HG02588 (cell line): ENCODE results near the gene MTSS2.
"Not testable (repeated sequence)": the region's sequence is repeated elsewhere in the genome, so short reads cannot be mapped to it uniquely, and the experiment has no call there.

Experiments used
- ATAC-seq: cut with Tn5 transposase; IDR thresholded peaks from one replicate; pipeline ENCODE4 v1.9.1; 2021; ENCODE audit warnings: mild to moderate bottlenecking, moderate library complexity; ENCODE audit not compliant: unreplicated experiment

Gene MTSS2

DNA sequence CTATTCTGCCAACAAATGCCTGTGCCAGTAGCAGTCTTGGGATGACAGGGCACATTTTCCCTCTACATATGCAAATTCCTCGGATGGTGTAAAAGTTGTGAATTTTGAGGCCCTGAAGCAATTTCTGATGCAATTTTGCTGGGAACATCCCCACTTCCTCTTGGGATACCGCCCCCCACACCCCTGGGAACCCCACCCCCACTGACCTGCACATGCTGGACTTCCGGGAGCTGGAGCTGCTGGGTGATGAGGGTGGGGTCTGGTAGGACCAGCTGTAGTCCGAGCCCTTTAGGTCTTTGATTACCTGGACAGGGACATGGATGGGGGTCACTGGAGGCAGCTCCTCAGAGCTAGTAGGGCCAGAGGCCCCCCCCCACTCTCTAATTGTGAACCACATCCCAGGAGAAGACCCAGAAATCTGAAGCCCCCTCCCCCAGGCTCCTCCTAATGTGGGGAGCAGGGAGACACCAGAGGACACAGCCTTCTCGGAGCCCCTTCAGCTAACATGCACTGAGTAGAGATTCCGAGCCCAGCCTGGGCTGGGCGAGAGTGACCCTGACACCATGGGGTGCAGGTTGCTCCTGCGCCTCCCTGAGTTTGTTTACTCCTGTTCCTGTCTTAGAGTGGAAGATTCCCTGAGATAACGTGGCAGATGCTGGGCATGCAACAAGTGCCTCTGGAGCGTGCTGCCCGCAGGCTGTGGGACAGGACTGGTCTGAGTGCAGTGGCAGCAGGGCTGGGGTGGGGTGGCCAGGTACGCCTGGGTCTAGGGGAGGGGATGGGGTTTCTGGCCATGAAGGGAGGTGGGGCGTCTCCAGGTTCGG, 9.0 kb downstream of the MTSS2 start:
- ATAC-seq = no peak

DNA sequence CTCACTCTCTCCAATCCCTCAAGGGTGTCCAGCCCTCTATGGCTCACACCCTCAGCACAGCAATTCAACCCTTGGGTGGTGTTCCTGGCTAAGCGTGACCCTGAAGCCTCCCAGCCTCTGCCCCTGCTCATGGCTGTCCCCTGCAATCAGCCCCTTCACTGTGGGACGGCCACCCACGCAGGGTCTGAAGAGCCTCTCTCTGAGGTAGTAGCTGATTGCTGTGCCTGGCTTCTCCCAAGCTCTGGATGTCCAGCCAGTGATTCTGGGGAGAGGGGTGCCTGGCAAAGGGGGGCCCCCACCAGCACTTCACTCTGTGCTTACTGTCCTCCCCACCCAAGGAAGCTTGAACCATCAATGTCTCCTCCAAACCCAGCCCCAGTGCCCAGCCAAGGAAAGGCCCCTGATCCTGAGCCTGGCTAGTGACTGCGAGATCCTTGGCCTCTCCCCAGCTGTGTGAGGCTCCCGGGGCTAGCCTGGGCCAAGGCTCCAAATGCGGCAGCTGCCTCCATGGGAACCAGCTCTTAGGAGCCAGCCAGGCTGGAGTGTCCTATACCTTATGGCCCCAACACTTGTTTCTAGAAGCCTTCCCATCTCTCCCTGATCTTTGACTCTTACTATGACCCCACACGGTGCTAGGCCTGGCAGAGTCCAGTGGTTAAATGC, 9.9 kb downstream of the MTSS2 start:
- ATAC-seq = no peak

DNA sequence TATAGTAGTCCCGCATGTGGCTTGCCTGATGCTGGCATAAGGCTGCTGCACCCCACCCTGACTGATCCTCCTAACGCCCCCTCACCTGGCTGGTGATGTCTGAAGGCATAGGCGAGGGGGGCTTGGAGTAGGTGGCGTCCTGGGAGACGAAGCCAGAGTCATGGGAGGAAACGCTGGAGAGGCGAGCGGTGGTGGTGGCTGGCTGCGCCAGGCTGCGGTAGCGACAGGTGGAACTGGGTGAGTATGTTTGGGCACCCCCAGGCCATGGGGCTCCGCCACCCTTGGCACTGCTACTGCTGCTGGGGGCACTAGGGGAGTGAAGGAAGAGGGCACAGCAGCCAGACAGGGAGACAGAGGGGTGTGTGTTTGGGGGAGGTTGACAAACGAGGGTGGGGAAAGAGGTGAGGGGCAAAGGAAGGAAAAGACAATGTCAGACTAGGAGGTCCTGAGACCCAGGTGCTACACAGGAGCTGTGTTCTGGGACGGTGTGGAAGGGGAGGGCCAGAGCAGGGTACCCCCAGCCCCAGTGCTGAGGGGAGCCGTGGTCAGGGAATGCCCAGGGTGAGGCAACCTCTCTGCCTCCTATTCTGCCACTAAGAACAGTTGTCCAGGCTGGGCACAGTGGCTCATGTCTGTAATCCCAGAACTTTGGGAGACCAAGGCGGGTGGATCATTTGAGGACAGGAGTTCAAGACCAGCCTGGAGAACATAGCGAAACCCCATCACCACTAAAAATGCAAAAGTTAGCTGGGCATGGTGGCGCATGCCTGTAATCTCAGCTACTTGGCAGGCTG, 11.4 kb downstream of the MTSS2 start:
- ATAC-seq = no peak

DNA sequence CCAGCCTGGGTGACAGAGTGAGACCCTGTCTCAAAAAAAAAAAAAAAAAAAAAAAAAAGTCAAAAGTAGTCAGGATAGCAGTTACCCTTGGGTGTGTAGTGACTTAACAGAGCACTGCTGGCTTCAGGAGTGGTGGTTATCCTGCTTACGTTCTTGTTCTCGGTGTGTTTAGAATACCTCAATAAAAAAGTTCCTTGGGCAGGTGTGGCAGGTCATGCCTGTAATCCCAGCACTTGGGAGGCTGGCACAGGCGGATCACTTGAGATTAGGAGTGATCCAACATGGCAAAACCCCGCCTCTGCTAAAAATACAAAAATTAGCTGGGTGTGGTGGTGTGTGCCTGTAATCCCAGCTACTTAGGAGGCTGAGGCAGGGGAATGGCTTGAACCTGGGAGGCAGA, 14.9 kb downstream of the MTSS2 start:
- not testable (repeated sequence) for ATAC-seq

DNA sequence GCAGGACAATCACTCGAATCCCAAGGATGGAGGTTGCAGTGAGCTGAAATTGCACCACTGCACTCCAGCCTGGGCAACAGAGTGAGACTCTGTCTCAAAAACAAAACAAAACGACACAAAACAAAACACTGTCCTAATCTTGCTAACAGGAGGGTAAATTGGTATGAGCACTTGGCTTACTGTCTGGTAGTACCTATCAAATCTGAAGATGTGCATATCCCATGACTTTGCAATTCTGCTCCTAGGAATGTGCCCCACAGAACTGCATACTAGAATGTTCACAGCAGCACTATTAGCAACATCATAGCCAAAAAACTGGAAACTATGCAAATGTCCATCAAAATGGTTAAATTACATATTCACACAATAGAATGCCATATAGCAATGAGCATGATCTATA, 15.7 kb downstream of the MTSS2 start:
- ATAC-seq = no peak

DNA sequence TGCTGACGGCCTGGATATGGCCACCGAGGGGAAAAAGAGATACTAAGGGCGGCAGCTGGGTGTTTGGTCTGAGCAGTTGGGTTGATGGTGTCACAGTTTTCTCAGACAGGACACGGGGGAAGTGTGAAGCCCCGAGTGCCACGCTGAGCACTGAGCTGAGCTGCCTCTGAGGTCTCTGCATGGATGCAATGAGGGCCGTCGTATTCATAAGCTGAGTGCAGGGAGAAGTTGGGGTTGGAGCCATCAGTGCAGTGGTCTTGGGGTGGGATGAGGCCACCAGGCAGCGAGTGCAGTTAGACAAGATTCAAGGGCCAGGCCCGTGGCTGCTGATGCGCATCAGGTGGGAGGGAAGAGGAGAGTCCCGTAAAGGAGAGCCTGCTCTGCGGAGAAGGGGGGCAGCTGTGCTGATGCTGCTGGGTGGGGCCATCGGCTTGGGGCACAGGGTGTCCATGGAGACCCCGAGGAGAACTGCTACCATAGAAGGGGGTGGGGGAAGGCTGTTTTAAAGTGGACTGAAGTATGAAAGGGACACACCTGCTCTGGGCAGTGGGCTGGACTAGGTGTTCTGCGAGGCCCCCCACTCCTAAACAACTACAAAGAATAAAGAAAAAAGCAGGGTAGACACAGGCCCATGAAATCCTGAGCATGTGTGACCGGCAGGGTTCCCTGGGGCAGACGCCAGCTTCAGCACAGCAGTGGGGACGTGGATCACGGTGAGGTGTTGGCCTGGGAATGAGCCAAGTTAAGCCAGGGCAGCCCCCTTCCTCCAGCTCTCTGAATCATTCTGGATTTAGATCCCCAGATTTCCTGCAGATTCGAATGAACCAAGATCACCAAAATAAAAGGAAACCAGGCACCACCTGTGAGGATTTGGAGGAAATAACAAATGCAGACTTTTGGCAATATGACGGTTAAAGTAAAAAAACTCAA, 19.8 kb downstream of the MTSS2 start:
- no peak for ATAC-seq

DNA sequence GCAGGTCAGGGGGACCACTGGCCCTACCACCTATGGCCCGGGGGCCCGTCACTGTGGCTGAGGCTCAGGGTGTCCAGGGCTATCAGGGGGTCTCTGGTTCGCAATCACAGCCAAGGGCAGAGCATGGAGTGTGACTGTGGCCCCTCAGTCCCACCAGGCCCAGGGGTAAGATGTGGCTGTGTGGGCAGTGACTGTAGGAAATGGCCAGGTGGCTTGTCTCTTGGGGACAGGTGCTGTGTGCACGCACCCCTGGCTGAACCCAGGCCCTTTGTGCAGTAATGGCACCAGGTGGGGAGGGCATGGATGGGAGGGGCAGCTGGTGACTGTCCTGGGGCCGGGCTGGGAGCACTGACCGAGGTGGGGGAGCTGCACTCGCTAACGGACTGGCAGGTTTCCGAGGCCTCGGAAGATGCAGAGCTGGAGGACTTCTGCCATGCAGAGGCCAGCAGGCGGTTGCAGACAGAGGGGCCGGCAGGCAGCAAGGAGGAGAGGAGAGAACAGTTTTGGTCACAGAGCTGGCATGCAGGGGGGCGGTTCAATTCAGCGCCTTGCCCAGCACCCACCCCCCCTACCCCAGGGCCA, 20.6 kb downstream of the MTSS2 start:
- ATAC-seq = no peak

DNA sequence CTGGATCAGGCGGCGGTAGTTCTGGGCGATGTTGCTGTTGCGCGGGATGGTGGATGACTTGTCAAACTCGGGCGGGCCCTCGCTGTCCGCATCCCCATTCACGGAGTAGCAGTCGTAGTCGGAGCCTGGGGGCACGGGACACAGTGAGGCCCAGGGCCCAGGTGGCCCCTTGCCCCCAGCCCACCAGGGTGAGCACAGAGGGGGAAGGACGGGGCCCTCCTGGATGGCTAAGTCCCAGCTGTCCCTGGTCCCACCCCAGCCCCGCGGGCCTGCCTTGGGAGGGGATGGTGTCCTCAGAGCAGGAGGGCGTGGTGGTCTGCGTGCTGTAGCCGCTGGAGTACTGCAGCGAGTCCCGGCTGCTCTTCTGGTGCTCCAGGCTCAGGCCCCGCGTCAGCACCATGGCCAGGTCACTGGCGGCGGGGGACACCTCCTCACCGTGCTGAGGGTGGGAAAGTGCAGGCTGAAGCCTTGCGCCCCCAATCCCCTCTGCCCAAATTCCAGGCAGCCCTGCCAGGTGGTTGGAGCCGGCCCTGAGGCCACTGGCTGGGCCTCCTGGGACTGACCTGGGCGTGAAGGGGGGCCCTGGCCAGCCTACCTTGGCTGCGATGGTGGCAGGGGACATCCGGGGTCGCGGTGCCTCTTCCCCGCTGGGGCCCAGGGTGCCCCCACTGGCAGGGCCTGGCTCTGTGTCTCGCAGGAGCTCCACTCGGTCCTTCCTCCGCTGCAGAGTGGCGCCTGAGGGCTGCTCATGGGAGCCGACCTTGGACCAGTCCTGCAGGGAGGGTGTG, 21.3 kb downstream of the MTSS2 start:
- no peak for ATAC-seq

DNA sequence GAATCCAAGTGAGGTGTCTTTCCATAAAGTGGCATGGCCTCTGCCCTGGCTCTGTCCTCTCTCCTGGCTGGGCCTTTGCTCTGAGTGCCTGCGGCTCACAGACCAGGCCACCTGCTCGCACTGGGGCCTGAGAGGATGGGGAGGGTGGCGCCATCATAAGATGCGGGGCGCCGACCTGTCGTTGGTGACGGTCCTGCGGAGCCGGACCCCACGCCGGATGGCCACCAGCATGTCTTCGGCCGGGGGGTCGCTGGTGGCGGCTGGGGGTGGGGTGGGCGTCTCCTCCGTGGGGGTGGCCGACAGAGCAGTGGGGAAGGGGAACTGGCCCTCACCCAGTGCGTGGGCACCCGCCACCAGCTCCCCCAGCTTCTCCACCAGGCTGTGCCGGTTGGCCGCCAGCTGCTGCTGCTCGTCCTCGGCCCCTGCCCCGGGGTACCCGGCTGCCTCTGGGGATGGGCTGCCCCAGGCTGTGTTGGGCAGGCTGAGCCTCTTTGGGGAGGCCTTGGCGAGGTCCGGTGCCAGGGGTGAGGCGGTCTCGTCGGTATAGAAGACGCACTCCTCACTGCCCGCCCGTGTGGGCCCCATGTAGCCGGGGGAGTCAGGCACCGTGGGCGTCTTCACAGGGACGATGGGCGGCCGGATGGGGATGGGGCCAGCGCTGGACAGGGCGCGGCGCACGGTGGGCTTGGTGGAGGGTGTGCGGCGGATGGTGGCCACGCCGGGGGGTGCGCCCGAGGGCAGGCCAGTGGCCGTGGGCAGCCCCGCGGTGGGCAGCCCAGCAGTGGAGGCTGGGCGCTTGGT, 22.1 kb downstream of the MTSS2 start:
- ATAC-seq = no peak

DNA sequence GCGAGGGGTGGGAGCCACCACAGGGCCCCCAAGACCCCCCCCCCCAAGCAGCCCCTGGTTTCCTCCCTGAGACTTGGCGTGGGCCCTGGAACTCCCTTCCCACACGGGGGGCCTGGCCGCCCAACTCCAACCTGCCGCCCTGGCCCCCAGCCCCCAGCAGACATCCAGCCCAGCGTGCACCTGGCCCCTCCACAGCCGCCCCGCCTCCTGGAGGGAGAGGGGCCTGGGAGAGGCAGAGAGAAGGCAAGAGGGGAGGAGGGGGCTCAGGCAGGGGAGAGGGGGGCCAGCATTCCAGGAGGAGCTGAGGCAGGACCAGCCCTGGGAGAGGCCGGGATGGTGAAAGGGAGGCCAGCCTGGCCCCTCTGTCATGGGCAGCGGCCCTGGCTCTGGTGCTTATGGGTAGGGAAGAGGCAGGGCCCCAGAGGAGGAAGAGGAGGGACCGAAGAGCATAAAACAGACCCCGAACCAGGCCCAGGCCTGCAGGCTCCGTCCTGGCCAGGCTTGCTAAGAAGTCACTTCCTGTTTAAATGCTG, 22.8 kb downstream of the MTSS2 start:
- ATAC-seq = no peak

DNA sequence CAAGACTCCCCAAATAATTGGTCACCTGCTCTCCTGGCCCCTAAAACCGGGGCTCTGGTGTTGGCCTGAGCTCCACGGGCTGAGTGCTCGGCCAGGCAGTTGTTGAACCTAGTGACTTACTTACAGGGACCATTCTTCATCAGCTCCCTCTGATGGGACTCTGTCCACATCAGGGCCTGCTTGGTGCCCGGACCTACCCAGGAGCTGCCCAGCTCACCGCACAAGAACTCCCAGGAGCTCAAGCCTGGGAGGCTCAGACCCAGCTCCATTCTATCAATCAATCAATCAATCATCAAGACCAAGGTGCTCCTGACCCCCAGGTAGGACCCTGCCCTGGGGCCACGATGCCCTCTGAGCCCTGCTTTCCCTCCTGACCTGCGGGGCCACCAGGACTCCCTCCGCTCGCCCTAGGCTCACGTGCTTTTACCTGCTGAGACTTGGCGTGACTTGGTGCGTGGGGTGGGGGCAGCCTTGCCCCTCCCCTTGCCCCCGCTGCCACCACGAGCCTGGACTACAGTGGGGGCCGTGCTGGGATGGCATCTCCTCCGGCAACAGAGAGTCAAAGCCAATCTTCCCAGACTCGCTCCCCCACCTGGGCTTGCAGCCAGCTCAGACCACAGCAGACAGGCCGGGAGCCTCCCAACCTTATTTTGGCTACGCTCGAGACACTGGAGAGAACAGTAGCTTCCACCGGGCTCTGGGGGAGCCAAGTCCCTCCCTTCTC, 23.8 kb downstream of the MTSS2 start:
- no peak for ATAC-seq

DNA sequence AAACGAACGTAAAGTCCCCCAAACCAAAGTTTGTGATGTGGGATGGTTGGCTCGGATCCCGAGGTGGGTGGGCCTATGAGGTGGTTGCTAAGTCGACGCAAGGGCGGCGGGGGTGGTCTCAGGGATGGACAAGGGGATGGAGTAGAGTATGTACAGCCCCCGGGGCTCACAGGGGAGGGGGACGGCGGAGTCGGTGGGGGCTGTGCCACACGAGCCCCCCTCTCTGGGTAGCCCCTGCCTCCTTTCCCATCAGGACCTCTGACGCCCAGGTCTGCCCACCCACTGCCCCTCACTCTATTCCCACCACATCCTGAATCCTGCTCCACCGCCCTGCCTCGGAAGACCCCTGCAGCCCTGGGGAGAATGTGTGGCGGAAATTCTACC, 24.3 kb downstream of the MTSS2 start:
- ATAC-seq = no peak

DNA sequence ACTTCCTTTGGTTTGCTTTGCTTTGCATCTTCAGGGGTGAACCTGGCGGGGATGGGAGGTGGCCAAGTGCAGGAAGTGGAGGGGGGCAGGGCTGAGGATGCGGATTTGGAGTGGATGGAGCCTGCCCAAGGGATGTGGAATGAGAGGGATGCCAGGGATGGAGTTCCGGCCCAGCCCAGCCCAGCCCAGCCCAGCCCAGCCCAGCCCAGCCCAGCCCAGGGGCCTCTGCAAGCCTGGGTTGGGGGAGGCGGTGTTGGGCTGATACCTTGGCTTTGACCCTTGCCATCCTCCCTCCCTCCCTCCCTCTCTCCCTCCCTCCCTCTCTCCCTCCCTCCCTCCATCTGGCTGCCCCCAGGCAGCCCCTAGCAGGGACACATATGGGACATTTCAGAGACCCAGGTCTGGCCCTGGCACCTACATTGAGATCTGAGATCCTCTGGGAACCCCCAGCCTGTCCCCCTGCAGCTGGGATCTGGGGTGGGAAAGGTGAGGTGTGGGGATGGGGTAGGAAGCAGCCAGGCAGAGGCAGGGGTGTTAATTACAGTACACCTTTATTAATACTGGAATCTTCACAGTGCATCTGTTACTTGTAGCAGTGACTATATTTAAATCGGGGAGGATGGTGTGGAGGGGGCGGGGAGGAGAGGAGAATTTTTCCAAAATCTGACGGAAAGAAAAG, 25.0 kb downstream of the MTSS2 start:
- no peak for ATAC-seq

DNA sequence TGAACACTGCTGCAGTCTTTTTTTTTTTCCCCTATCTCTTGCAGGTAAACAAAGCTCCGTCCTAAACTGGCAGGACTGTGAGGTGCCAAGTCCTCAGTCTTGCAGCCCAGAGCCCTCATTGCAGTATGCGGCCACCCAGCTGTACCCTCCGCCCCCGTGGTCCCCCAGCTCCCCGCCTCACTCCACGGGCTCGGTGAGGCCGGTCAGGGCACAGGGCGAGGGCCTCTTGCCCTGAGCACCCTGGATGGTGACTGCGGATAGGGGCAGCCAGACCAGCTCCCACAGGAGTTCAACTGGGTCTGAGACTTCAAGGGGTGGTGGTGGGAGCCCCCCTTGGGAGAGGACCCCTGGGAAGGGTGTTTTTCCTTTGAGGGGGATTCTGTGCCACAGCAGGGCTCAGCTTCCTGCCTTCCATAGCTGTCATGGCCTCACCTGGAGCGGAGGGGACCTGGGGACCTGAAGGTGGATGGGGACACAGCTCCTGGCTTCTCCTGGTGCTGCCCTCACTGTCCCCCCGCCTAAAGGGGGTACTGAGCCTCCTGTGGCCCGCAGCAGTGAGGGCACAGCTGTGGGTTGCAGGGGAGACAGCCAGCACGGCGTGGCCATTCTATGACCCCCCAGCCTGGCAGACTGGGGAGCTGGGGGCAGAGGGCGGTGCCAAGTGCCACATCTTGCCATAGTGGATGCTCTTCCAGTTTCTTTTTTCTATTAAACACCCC, 25.7 kb downstream of the MTSS2 start:
- no peak for ATAC-seq

DNA sequence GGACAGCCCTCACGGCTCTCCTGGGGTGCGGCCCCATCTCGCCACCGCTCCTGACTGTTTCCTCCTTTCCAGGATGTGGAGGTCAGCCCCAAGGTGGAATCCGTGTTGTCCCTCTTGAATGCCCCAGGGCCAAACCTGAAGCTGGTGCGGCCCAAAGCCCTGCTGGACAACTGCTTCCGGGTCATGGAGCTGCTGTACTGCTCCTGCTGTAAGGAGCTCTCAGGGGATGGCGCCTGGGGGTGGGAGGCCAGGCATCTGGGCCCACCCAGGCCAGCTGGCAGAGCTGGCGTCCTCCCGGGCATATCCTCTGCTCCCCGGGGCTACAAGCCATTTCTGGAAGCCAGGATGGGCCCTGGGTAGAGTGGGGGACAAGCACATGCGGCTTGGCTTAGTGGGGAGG, 26.3 kb downstream of the MTSS2 start:
- no peak for ATAC-seq

DNA sequence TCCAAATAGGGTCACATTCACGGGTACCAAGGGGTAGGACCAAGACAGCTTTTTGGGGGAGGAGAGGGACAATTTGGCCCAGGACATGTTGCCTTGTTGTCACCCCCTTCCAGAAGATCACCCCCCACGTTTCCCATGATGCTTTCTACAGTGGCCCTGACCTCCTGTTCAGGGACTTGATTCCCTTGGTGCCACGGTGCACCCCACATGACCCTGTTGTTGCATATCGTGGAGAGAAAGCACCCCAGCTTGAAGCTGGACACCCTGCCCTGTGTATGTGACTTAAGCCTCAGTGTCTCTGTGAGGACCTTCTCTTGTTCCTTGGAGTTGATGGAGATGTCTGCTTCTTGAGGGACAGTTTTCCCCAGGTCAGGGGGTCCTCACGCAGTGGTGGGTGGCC, 26.9 kb downstream of the MTSS2 start:
- no peak for ATAC-seq

DNA sequence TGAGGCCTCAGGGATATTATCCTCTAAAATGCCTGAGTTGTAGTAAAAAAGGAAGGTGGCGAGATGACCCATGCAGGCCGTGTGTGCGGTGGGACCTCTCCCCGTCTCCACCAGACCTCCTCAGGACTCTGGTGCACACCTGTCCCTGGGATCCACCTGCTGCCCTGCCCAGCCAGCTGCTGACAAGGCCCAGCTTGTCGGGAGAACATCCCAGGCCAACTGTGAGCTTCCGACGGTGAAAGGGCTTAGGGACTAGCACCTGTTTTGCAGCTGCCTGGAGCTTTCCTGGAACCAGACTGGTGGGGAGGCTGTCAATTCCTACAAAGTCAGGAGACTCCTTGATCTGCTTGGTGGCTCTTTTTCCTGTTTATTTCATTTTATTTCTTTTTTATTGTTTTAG, 27.9 kb downstream of the MTSS2 start:
- ATAC-seq = no peak
